ENCODE measurements around the gene LY6G6C. TPM values are rescaled to one million over a fixed set of nuclear protein-coding genes. Genes with fewer than 3 reads are reported as not detected.

Gene LY6G6C
- total and polyA plus RNA-seq, 2 of the 13 experiments (the other 11 are each of a cell fraction or from before 2014, with no cell fraction given): 0.15 TPM; not detected in 1

DNA sequence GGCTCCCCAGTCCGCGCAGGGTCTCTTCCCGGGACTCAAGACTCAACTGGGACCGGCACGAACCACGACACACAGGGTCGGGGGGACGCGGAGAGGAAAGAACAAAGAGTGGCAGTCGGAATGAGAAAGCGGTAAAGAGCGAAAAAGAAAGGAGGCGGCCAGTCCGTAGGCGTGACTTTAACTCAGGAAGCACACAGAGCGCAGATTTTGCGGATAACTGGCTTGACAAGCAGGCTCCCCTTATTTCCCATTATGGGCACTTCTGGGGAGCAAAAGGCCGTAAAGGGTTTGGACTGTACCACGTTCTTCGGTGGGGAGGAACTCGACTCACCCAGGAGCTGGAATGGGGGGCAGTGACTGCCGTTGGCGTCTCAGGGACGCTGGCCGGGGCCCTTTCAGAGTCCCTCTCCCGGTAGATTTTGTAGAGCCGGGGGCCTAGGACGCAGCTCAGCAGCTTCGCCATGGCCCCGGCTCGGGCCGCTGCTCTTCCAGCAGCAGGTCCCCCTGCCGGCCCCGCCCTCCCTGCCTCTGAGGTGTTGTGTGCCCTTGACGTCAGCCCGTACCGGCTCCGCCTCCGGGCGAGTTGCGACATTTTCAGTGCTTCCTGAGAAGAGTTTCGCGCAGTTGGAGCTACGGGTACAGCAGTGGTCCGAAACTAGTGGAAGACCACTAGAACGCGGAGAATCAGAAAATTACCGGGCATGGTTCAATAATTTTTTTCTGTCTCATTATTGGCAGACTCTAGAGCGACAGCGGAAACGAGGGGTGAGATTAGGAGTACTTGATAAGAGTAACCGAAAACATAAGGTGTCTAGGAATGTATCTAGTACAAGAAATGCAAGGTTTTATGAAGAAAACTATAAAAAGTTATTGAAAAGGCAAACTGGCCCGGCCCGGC is 18.5 kb downstream of the LY6G6C start, which contains the start of gene ABHD16A (continued):
- TF ChIP-seq ZNF20 (CRISPR knock-in tag; IDR thresholded peaks at IDR 0.05) (no peak), ATF1 (CRISPR knock-in tag; IDR thresholded peaks at IDR 0.05) (peak; percentile 87), TARDBP (CRISPR knock-in tag; IDR thresholded peaks at IDR 0.05) (peak; percentile 99), KDM4B (CRISPR knock-in tag; IDR thresholded peaks at IDR 0.05) (peak; percentile 28; the same call in 1 of the 2 replicates), ZSCAN20 (CRISPR knock-in tag; IDR thresholded peaks at IDR 0.05; ENCODE audit: borderline replicate concordance) (peak; percentile 36; the same call in 1 of the 2 replicates), ZZZ3 (CRISPR knock-in tag; IDR thresholded peaks at IDR 0.05; ENCODE audit: borderline replicate concordance) (no peak), ZNF337 (CRISPR knock-in tag; IDR thresholded peaks at IDR 0.05; ENCODE audit: borderline replicate concordance, low read depth) (no peak), CBFB (CRISPR knock-in tag; IDR thresholded peaks at IDR 0.05) (peak; percentile 55; the same call in 1 of the 2 replicates), FOXM1 (CRISPR knock-in tag; IDR thresholded peaks at IDR 0.05) (no peak), ARNT2 (CRISPR knock-in tag; IDR thresholded peaks at IDR 0.05; ENCODE audit: low read depth) (0 out of 2 replicates have a peak, but pooled peaks have one; percentile 15), MED8 (CRISPR knock-in tag; IDR thresholded peaks at IDR 0.05; ENCODE audit: insufficient replicate concordance) (peak; percentile 73), GABPB1 (CRISPR knock-in tag; IDR thresholded peaks at IDR 0.05) (peak; percentile 87), XRCC5 (optimal IDR thresholded peaks at IDR 0.05; ENCODE audit: low read length) (peak; percentile 87), ZNF431 (CRISPR knock-in tag; IDR thresholded peaks at IDR 0.05; ENCODE audit: borderline replicate concordance, low read depth) (peak; percentile 66), MAFK (conservative IDR thresholded peaks at IDR 0.05 in 1 of 2, IDR thresholded peaks at IDR 0.05 in 1 of 2; ENCODE audit: low read length in 2 of 2) (0 out of 4 replicates have a peak, but pooled peaks of 1 of the 2 experiments have one; percentile 5), ZNF143 (CRISPR knock-in tag; IDR thresholded peaks at IDR 0.05) (no peak), ZNF788 (CRISPR knock-in tag; IDR thresholded peaks at IDR 0.05; ENCODE audit: borderline replicate concordance) (peak; percentile 79; the same call in 1 of the 2 replicates)
- TF ChIP-seq, protein P1, sequence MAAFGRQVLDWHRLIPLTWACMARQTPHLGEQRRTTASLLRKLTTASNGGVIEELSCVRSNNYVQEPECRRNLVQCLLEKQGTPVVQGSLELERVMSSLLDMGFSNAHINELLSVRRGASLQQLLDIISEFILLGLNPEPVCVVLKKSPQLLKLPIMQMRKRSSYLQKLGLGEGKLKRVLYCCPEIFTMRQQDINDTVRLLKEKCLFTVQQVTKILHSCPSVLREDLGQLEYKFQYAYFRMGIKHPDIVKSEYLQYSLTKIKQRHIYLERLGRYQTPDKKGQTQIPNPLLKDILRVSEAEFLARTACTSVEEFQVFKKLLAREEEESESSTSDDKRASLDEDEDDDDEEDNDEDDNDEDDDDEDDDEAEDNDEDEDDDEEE (CRISPR knock-in tag; IDR thresholded peaks at IDR 0.05): 0 out of 2 replicates have a peak, but pooled peaks have one; percentile 28
- TF ChIP-seq, protein P2, sequence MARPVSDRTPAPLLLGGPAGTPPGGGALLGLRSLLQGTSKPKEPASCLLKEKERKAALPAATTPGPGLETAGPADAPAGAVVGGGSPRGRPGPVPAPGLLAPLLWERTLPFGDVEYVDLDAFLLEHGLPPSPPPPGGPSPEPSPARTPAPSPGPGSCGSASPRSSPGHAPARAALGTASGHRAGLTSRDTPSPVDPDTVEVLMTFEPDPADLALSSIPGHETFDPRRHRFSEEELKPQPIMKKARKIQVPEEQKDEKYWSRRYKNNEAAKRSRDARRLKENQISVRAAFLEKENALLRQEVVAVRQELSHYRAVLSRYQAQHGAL (CRISPR knock-in tag; IDR thresholded peaks at IDR 0.05; ENCODE audit: not compliant biosample characterization): peak; percentile 41
- TF ChIP-seq, protein P3, sequence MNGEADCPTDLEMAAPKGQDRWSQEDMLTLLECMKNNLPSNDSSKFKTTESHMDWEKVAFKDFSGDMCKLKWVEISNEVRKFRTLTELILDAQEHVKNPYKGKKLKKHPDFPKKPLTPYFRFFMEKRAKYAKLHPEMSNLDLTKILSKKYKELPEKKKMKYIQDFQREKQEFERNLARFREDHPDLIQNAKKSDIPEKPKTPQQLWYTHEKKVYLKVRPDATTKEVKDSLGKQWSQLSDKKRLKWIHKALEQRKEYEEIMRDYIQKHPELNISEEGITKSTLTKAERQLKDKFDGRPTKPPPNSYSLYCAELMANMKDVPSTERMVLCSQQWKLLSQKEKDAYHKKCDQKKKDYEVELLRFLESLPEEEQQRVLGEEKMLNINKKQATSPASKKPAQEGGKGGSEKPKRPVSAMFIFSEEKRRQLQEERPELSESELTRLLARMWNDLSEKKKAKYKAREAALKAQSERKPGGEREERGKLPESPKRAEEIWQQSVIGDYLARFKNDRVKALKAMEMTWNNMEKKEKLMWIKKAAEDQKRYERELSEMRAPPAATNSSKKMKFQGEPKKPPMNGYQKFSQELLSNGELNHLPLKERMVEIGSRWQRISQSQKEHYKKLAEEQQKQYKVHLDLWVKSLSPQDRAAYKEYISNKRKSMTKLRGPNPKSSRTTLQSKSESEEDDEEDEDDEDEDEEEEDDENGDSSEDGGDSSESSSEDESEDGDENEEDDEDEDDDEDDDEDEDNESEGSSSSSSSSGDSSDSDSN (CRISPR knock-in tag; IDR thresholded peaks at IDR 0.05): peak; percentile 60
- TF ChIP-seq, protein P4, sequence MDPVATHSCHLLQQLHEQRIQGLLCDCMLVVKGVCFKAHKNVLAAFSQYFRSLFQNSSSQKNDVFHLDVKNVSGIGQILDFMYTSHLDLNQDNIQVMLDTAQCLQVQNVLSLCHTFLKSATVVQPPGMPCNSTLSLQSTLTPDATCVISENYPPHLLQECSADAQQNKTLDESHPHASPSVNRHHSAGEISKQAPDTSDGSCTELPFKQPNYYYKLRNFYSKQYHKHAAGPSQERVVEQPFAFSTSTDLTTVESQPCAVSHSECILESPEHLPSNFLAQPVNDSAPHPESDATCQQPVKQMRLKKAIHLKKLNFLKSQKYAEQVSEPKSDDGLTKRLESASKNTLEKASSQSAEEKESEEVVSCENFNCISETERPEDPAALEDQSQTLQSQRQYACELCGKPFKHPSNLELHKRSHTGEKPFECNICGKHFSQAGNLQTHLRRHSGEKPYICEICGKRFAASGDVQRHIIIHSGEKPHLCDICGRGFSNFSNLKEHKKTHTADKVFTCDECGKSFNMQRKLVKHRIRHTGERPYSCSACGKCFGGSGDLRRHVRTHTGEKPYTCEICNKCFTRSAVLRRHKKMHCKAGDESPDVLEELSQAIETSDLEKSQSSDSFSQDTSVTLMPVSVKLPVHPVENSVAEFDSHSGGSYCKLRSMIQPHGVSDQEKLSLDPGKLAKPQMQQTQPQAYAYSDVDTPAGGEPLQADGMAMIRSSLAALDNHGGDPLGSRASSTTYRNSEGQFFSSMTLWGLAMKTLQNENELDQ (CRISPR knock-in tag; IDR thresholded peaks at IDR 0.05; ENCODE audit: borderline replicate concordance): peak; percentile 14; the same call in 1 of the 2 replicates

All from HepG2 (cell line).